NCI-H146 treated with DMSO at 0.1 percent for 48 hours (cell line): ENCODE measurements around the gene TRMT1.

Experiments used
- DNase-seq: peaks from one replicate; lab custom pipeline; 2025; ENCODE audit not compliant: unreplicated experiment; lab: John Stamatoyannopoulos, UW

The TRMT1 gene

DNA sequence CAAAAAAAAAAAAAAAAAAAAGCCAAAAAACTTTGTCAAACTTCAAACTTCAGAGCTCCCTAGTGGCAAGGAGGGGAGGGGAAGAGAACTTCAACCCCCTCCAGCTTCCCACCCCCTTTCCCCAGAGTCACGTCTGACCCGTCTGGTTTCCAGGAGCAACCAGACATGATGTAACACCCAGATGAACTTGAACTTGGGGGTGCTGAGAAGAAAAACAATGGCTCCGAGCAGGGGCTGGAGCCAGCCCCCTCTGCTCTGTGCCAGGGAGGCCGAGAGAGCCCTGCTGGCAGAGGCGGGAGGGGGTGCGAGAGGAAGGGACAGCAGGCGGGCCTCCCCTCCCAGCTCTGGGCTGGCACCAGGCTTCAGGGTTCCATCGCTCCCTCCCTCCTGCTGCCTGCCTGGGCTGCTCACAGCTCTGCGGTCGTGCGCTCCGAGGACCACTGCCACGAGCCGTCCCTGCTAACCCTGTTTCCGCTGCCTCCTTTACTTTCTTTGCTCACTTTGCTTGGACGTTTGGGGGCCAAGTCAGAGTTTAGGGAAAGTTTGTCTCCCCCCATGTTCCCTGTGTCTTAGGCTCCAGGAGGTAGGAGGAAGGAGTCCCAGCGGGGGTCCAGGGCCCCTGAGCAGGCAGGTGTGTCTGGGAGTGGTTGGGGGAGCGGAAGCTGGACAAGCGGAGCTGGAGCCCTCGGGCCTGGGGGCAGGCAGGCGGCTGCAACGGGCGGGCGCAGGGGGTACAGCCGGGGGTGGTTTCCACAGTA, 25.0 kb downstream of the TRMT1 start:
- no peak for DNase-seq

DNA sequence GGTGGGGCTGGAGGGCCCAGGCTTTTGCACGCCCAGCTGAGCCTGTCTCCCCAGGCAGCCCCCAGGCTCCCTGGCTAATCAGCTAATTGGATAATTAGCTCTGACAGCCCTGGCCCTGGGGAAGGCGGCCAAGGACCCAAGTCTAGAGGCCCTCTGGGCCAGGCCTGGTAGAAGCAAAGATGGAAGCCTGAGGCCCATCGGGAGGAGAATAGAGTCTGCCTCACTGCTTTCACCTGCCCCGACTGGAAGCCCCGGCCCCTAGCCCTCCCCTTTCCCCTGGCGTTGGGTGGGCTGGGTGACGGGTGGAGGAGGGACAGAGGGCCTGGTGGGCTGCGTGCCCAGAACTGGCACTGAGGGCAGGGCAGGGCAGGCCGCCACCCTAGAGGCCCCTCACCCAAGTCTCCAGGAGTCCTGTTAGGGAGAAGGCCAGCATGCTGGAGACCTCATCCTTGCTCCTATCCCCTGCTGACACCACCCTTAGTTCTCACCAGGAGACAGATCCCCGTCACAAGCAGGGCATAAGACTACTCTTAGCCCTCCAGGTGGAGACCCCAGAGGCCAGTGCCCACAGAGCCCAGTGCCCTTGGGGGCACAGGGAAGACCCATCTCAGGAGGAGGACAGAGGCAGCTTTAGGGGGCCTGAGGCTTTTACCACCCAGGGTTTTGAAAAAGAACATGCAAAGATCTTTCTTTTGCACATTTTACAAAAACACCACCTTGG, 25.9 kb downstream of the TRMT1 start:
- no peak for DNase-seq

DNA sequence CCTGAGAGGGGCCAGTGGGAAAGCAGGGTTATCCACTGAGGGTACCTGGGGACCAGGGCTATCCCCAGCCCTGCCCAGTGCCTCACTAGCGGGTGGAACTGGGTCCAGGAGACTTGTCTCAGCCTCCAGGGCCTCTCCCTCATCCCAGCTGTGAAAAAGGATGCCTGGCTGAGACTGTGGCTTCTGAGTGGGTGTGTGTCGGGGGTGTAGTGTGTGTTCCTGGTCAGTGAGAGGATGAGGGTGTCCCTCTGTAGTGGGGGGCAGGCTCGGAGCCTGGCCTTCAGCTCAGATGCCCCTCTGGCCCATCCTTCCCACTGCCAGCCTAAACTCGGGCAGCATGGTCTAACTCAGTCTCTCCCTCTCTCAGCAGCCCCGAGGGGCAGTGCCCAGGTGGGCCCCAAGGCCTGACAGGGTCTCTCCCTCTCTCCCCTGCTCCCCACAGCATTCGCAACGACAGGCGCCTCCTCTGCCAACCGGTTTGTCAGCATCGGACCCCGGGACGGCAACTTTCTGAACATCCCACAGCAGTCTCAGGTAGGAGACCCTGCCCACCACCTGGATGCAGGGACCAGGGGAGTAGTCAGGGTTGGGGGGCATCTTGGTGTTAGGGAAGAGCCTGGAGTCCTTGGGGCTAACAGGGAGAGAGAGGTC, 26.6 kb downstream of the TRMT1 start:
- DNase-seq: no peak

DNA sequence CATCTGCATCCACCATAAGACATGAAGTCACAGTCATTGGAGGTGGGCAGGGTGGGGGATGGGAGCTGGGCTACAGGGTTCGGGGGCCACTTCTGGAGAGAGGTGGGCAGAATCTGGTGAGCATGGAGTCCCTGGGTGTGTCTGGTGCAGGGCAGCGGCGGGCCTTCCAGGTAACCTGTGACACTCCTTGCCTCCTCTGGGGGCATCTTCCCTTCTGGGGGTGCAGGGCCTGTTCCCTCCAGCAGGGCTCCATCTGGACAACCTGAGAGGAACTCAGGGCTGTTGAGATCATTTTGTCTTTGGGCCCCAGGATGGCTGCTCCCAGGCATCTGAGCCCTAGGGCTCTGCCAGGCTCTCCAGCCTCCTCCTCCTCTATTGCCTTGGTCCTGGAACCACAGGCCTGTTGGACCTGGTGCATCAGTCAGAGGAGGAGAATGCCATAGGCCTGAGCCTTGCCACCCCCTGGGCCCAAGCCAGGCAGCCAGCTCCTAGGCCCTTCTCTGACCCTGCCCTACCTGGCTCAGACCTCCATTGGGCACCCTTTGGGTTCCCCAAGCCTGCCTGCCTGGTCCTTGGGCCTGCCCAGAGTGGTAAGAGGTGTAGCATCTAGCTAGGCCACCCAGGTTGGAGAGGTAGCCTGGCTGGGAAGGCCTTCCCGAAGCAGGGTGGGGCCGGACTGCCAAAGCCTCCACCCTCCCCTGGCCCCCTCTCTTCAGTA, 27.2 kb downstream of the TRMT1 start:
- DNase-seq: no peak

GRCh38 chr19:13087795-13088537, 28.6 kb downstream of the TRMT1 start:
- DNase-seq: no peak

DNA sequence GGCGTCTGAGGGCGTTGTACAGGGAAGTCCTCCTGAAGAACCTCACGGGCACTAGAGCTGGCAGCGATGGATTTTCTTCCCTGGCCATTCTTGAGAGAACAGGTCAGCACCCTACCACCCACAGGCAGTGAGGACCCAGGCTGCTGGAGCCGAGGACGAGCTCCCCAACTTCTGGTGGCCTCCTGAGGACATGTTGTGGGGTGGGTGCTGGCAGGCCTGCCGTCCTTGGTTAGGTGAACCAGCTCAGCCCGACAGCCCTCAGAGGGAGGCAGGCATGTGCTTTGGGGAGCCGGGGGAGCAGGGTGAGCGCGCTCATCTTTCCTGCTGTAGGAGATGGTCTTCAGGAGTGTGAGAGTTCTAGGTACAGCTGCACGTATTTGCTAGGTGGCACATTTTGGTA, 29.2 kb downstream of the TRMT1 start:
- no peak for DNase-seq

- no peak for DNase-seq
These were observed 30.2 kb downstream of the TRMT1 start for GRCh38 chr19:13086341-13086740.

DNA sequence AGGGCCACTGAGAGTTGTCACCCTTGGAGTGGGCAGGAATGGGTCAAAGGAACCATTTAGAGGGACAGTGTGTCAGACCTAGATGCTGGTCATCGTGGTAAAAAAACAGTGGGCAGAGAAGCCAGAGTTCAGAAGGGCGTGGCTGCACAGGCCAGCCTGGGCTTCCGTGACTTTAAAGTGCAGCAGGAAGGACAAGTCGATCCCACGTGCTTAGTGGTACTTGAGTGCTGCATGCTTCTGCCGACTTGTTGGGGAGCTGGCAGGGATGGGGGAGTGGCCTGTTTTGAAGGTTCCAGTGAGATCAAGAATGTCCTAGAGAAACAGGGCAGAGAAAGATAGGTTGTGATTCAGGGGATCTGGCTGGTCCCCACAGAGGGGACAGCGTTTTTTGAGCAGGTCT, 30.9 kb downstream of the TRMT1 start:
- no peak for DNase-seq

GRCh38 chr19:13083627-13084026, 32.9 kb downstream of the TRMT1 start:
- DNase-seq: no peak

GRCh38 chr19:13083008-13083404, 33.5 kb downstream of the TRMT1 start:
- no peak for DNase-seq

DNA sequence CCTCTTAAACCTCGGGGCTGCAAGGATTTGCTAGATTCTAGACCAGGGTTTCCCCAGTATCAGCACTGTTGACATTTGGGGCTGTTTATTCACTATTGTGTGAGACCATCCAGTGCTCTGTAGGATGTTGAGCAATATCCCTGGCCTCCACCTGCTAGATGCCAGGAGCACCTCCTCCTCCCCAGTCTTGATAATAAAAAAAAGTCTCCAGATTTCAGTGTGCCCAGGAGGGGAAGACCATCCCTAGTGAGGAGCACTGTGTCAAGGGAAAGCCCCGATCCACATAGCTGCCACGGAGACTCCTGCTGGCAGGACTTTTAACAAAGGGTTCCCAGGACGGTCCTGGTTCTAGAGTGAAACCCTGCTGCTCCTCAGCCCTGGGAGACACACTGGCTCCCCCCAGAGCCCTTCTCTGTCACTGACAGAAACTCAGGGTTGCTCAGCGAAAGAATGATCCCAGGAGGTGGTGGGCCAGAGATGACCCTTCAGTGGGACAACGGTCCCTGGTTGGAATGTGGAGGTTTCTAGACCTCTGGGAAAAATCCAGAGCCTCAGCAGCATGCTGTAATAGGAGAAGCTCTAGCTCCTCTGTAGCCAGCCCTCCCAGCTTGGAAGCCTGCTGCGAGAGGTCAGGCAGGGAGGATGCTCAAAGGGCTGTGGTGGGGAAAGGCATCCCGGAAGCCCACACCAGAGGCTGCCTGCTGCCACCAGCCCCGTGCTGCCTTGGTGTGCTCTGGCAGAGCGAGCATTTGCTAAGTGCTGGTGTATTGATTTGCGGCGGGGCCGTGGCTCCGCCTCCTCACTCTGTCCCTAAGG, 34.1 kb downstream of the TRMT1 start:
- DNase-seq: peak; percentile 90

DNA sequence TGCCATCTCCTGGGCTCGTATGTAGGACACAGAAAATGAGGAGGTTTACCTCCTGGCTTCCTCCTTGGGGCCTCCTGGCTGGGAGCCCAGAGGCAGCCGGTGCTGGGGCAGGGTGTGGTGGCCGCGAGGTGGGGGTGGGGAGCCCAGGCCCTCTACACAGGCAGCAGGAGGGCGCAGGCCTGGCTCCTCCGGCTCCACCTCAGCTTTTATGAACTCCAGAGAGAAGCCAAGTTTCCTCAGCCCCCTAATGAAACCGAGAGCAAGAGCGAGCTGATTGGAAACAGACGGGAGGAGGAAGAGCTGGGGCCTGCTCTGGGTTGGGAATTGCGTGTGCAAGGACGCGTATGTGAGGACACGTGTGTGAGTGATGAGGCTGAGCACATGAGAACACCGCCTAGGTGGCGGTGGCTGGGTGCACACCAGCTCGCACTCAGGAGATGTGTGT, 37.0 kb downstream of the TRMT1 start:
- no peak for DNase-seq

DNA sequence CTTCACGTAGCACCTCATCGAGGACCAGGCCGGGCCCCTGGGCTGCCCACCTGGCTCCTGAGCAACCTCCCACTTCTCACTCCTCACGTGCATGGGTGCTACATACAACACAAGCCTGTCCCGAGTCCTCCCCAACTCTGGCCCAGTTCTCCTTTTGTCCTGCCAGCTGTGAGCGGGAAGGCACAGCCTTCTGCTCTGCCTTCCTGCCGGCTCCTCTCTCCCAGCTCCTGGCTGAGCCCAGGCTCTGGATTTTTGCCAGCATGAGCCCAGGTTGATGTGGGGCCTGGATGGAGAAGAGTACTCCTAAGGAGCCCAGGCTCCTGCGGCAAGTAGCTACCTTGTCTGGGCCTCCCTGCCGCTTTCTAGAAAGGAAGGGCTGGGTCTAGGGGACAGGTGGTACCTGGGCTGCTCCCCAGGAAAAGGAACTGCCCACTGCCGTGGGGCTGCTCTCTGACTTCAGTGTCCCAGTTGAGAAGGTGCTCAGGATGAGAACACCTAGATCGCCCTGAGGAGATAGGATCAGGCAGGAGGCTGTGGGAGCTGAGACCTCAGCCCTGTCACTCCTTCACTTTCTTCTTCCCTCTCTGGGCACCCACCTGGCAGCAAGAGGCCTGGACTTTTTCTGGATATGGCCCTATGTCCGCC, 37.5 kb downstream of the TRMT1 start:
- no peak for DNase-seq

- no peak for DNase-seq
These were observed 38.2 kb downstream of the TRMT1 start for GRCh38 chr19:13078381-13078780.

DNA sequence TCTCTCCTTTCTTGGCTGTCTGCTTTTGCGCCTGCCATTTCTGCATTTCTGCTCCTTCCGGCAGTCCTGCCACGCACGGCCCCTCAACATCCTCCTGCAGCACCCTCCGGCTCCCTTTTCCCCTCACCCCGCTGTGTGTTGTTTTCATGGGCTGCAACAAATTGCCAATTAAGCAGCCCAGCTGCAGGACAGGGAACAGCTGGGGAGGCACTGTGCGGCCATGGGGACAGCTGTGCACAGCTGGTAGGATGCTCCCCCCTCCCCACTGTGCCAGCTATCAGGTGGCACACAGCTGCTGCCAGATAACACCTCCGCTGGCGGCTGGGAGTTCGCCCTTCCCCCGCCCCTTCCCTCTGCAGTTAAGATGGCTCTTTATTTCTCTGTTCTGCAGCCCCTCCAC, 39.3 kb downstream of the TRMT1 start:
- DNase-seq: no peak

GRCh38 chr19:13076787-13077186, 39.8 kb downstream of the TRMT1 start:
- DNase-seq: no peak

DNA sequence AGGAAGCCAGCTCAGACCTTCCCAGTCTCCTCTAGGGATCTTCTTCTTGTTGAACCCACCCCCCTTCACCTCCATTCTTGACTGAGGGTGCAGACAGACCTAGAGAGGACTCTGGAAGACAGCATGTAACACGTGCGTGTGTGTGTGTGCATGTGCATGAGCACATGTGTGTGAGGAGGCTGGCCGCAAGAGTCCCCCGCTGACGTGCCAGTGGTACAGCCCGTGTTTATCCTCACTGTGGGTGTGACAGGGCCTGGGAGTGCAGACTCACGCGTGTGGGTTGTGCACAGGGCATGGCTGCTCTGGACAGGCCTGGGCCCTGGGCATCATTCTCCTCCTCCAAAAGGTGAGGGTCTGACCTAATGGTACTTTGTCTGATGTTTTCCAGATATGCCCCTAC, 40.2 kb downstream of the TRMT1 start:
- DNase-seq: no peak

- DNase-seq: no peak
These were observed 42.2 kb downstream of the TRMT1 start for GRCh38 chr19:13074378-13074777.

GRCh38 chr19:13073263-13073662, 43.3 kb downstream of the TRMT1 start:
- DNase-seq: no peak
